GM21515 (cell line): ENCODE data around the gene CD52.
A peak's percentile ranks its signal among the peaks of the same experiment; 100 is the strongest.
"Not testable (repeated sequence)": the region's sequence is repeated elsewhere in the genome, so short reads cannot be mapped to it uniquely, and the experiment has no call there.

Source experiments
- ATAC-seq: cut with Tn5 transposase; IDR thresholded peaks from one replicate; pipeline ENCODE4 v1.9.1; 2021; ENCODE audit not compliant: unreplicated experiment

CD52 gene

GRCh38 chr1:26297791-26298124, 20.0 kb upstream of the CD52 start:
- ATAC-seq: no peak

GRCh38 chr1:26300578-26301275, 17.0 kb upstream of the CD52 start:
- ATAC-seq: no peak

- ATAC-seq: no peak
Observed at GRCh38 chr1:26302733-26303405, 14.9 kb upstream of the CD52 start.

GRCh38 chr1:26305667-26306289, 12.0 kb upstream of the CD52 start:
- peak; percentile 5 for ATAC-seq

GRCh38 chr1:26306290-26307229, 11.2 kb upstream of the CD52 start, which contains the start of gene UBXN11:
UBXN11 (minus strand) TSS chr1:26306636; CDS start chr1:26302883, 3,753 bp downstream.
- ATAC-seq: peak; percentile 97

GRCh38 chr1:26307363-26307781, 10.4 kb upstream of the CD52 start:
- no peak for ATAC-seq

GRCh38 chr1:26307966-26308899, 9.5 kb upstream of the CD52 start:
- not testable (repeated sequence) for ATAC-seq

GRCh38 chr1:26314501-26314900, 3.3 kb upstream of the CD52 start:
- no peak for ATAC-seq

GRCh38 chr1:26315874-26316850, 1.6 kb upstream of the CD52 start:
- ATAC-seq: no peak

- no peak for ATAC-seq
Observed at GRCh38 chr1:26317146-26317545, 612 bp upstream of the CD52 start.

- no peak for ATAC-seq
Observed at GRCh38 chr1:26318338-26319064, 743 bp downstream of the CD52 start.

GRCh38 chr1:26320896-26321295, 3.1 kb downstream of the CD52 start:
- no peak for ATAC-seq

GRCh38 chr1:26321315-26322041, 3.7 kb downstream of the CD52 start:
- no peak for ATAC-seq

GRCh38 chr1:26322042-26322331, 4.2 kb downstream of the CD52 start:
- ATAC-seq: no peak

GRCh38 chr1:26323382-26323781, 5.6 kb downstream of the CD52 start:
- no peak for ATAC-seq

GRCh38 chr1:26324550-26324949, 6.8 kb downstream of the CD52 start:
- no peak for ATAC-seq

- no peak for ATAC-seq
Observed at GRCh38 chr1:26327956-26328362, 10.2 kb downstream of the CD52 start.

GRCh38 chr1:26328597-26328996, 10.8 kb downstream of the CD52 start:
- no peak for ATAC-seq
